MCF 10A (cell line): Measurements from ENCODE around the gene PLCD3. TPM values are rescaled to one million over a fixed set of nuclear protein-coding genes. Genes with fewer than 3 reads are reported as not detected.

Source experiments
- BruUV-seq: library from RNA; stranded (reverse); fragments of 400-500 nt; replicated peaks from 2 replicates; lab custom pipeline; 2021; lab: Mats Ljungman, UMichigan
- CTCF ChIA-PET: fragments of 300-600 bp; sonication (Branson Sonifier 250); formaldehyde crosslinking; extraction: SDS; loops from one replicate; lab custom pipeline; 2021; ENCODE audit warnings: antibody characterized with exemption, inconsistent platforms; lab: Yijun Ruan, JAX
- POLR2A ChIA-PET: fragments of 300-600, 350-650 bp; sonication (Branson Sonifier 250); formaldehyde crosslinking; extraction: SDS; loops from one replicate; lab custom pipeline; 2020; ENCODE audit warnings: antibody characterized with exemption, inconsistent platforms; lab: Yijun Ruan, JAX
- DNase-seq: peaks from one replicate; pipeline ENCODE4 v3.0.0-alpha.2; 2018; ENCODE audit not compliant: unreplicated experiment
- H3K27ac Mint-ChIP-seq: one replicate; pipeline ENCODE4 v1.8.0; 2022; ENCODE audit warnings: mild to moderate bottlenecking, low read depth, mixed read lengths; ENCODE audit not compliant: unreplicated experiment
- H3K27me3 Mint-ChIP-seq: one replicate; pipeline ENCODE4 v1.8.0; 2022; ENCODE audit warnings: mixed read lengths; ENCODE audit not compliant: insufficient read depth, unreplicated experiment
- H3K36me3 Mint-ChIP-seq: one replicate; pipeline ENCODE4 v1.8.0; 2022; ENCODE audit warnings: mild to moderate bottlenecking, moderate library complexity, mixed read lengths; ENCODE audit not compliant: insufficient read depth, unreplicated experiment
- H3K4me1 Mint-ChIP-seq: one replicate; pipeline ENCODE4 v1.8.0; 2022; ENCODE audit warnings: mixed read lengths; ENCODE audit not compliant: insufficient read depth, unreplicated experiment
- H3K4me3 Mint-ChIP-seq: one replicate; pipeline ENCODE4 v1.8.0; 2022; ENCODE audit warnings: mild to moderate bottlenecking, moderate library complexity, mixed read lengths; ENCODE audit not compliant: unreplicated experiment
- H3K9me3 Mint-ChIP-seq: one replicate; pipeline ENCODE4 v1.8.0; 2022; ENCODE audit warnings: mixed read lengths; ENCODE audit not compliant: unreplicated experiment
- CTCF ChIP-seq: fragments of 200-600 bp; IDR thresholded peaks from one replicate; pipeline ENCODE4 v1.8.0; 2022; ENCODE audit warnings: antibody characterized with exemption, mild to moderate bottlenecking; ENCODE audit not compliant: unreplicated experiment
- intact Hi-C: fragments of 100-400 bp; cut with micrococcal nuclease; formaldehyde crosslinking; loops from 2 replicates; pipeline ENCODE4 v1.14.1; 2022
- total RNA-seq: library from RNA; stranded (reverse); gene quantifications from 2 replicates; pipeline ENCODE4 v1.2.3, GENCODE V29; 2022

Gene PLCD3
- total RNA-seq, 1 experiment from 2014 or later = 69.7 TPM

DNA sequence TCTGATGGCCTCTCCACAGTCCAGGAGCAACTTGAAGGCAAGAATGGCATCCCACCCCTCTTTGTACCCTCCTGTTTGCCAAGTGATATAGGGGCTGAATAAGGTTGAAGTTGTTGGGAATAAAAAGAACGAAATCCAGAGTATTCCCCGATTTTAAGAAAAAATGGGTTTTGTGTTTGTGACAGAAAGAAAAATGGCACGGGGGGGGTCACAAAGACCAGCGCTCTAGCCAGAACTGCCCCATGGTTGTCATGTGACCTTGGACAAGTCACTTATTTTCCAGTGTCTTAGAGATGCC is 14.2 kb upstream of the PLCD3 start:
- Mint-ChIP-seq H3K27ac (peak overlapping the region; percentile 100), H3K36me3 (peaks cover 44% of the 10 kb centered on the region), H3K4me3 (peak overlapping the region; percentile 97), H3K27me3 (no peaks in the 10 kb centered on the region), H3K9me3 (no peaks in the 10 kb centered on the region), H3K4me1 (peaks cover 20% of the 10 kb centered on the region)
- DNase-seq = no peak
- ChIA-PET POLR2A (interaction anchor here (0.7 to 12.7 kb wide), 4 partner anchors 20 to 131 kb away, joined by 3 to 1083 read pairs (median 6); partner anchors contain the start of gene HEXIM2), CTCF (interaction anchor here (1.0 kb wide), 1 partner anchor 11 kb away, joined by 5 read pairs; the partner anchor contains the start of gene ACBD4)
- intact Hi-C loops = loop anchor here (5.0 kb wide), 1 partner anchor 171 kb away; the partner anchor contains the start of gene MAP3K14
- no peak for TF ChIP-seq CTCF
- BruUV-seq = no TSS peak

DNA sequence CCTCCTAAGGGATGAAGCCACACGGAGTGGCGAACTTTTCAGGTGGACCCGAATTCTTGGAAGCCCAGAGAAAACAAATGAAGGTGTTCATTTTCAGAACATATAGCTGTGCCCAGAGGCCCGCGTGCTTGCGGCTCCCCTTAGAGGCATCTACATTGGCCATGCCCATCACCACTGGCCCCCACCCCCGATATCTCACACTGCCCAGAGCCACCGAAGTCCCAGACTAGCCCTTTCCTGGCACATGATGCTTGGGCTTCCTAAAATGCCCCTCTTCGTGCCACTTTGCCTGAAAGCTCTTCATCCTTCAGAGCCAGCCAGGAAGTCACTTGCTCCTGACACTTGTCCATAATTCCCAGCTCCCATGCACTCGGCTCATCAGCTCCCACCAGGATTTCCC is 13.9 kb upstream of the PLCD3 start:
- CTCF ChIA-PET = interaction anchor here (1.0 kb wide), 1 partner anchor 10 kb away, joined by 5 read pairs; the partner anchor contains the start of gene ACBD4
- H3K4me1 Mint-ChIP-seq = peaks cover 17% of the 10 kb centered on the region
- DNase-seq = no peak
- TF ChIP-seq CTCF = no peak
- intact Hi-C loops = loop anchor here (5.0 kb wide), 1 partner anchor 171 kb away; the partner anchor contains the start of gene MAP3K14
- peak overlapping the region; percentile 100 for H3K27ac Mint-ChIP-seq
- POLR2A ChIA-PET = interaction anchor here (0.7 to 12.7 kb wide), 4 partner anchors 21 to 131 kb away, joined by 3 to 1083 read pairs (median 6); partner anchors contain the start of gene HEXIM2
- H3K4me3 Mint-ChIP-seq = peak overlapping the region; percentile 97
- H3K9me3 Mint-ChIP-seq = no peaks in the 10 kb centered on the region
- no peaks in the 10 kb centered on the region for H3K27me3 Mint-ChIP-seq
- H3K36me3 Mint-ChIP-seq = peaks cover 40% of the 10 kb centered on the region
- BruUV-seq = no TSS peak

GRCh38 chr17:45145035-45145389 is 12.7 kb upstream of the PLCD3 start:
- Mint-ChIP-seq H3K4me3 (no peak overlapping the region), H3K36me3 (peaks cover 35% of the 10 kb centered on the region), H3K9me3 (no peaks in the 10 kb centered on the region), H3K4me1 (peaks cover 14% of the 10 kb centered on the region), H3K27me3 (no peaks in the 10 kb centered on the region), H3K27ac (no peak overlapping the region)
- no TSS peak for BruUV-seq
- intact Hi-C loops = loop anchor here (5.0 kb wide), 1 partner anchor 172 kb away; the partner anchor contains the start of gene MAP3K14
- ChIA-PET CTCF (interaction anchor here (0.6 kb wide), 1 partner anchor 52 kb away, joined by 3 read pairs; no protein-coding TSS in a partner anchor), POLR2A (interaction anchor here (1.7 to 12.7 kb wide), 2 partner anchors 22 to 52 kb away, joined by 8 to 1083 read pairs; partner anchors contain the start of gene HEXIM2)
- DNase-seq = no peak
- TF ChIP-seq CTCF = no peak

DNA sequence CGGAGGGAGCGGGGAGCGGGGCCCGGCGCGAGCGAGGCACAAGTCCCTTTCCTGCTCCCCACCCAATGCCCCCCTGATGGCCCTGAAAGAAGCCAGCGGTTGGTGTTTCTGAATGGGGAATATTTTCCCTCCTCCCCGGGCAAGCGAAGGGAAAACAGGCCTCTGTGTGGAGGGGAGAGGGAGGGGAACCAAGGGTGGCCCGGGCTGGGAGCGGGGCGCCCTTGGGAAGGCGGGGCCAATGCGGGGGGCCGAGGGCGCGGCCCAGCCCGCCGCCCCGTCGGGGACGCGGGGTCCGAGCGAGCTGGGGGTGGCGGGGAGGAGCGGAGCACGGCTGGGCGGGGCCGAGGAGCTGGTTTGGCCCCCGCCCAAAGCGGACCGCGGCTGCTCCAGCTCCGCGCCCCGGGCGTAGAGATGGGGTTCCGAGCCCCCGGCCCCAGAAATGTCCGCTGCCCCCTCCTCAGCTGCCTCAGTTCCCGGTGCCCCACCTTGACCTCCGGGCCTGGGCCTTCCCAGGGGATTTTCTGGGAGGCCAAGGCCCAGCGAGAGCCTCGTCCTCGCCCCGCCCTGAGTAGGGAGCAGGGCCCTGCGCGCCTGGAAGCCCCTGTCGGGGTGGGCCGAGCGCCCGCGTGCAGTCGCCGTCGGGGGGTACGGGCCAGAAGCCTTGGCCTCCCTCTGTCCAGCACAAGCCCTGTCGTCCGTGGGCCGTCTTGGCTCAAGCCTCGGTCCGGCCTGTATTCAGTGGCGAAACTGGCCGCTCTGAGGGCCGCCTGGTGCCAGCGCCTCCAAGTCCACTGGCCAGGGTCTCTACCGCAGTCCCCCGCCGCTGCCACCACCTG is 12.1 kb upstream of the PLCD3 start:
- no peaks in the 10 kb centered on the region for H3K27me3 Mint-ChIP-seq
- POLR2A ChIA-PET = no interaction called here
- peaks cover 29% of the 10 kb centered on the region for H3K36me3 Mint-ChIP-seq
- no TSS peak for BruUV-seq
- H3K27ac Mint-ChIP-seq = no peak overlapping the region
- no peak for TF ChIP-seq CTCF
- DNase-seq = no peak
- CTCF ChIA-PET = interaction anchor here (1.2 kb wide), 1 partner anchor 9 kb away, joined by 4 read pairs; the partner anchor contains the start of gene ACBD4
- H3K4me1 Mint-ChIP-seq = peaks cover 14% of the 10 kb centered on the region
- intact Hi-C loops = loop anchor here (5.0 kb wide), 1 partner anchor 173 kb away; the partner anchor contains the start of gene MAP3K14
- H3K4me3 Mint-ChIP-seq = no peak overlapping the region
- no peaks in the 10 kb centered on the region for H3K9me3 Mint-ChIP-seq
